Progenitor cell of endocrine pancreas (in vitro differentiated cells): ENCODE results near the gene GRAMD4. TPM values are rescaled to one million over a fixed set of nuclear protein-coding genes. Genes with fewer than 3 reads are reported as not detected.
A peak's percentile ranks its signal among the peaks of the same experiment; 100 is the strongest.

Experiments used
- DNase-seq: peaks from one replicate; pipeline ENCODE4 v3.0.0; 2021; ENCODE audit warnings: low spot score; ENCODE audit not compliant: unreplicated experiment
- H3K27ac Mint-ChIP-seq: 2 replicates; pipeline ENCODE4 v1.8.0; 2021; ENCODE audit warnings: mild to moderate bottlenecking, moderate library complexity, mixed read lengths
- H3K27me3 Mint-ChIP-seq: 2 replicates; pipeline ENCODE4 v1.8.0; 2021; ENCODE audit warnings: mixed read lengths
- H3K36me3 Mint-ChIP-seq: 2 replicates; pipeline ENCODE4 v1.8.0; 2022; ENCODE audit warnings: mixed read lengths; ENCODE audit not compliant: insufficient read depth
- H3K4me1 Mint-ChIP-seq: 2 replicates; pipeline ENCODE4 v1.8.0; 2021; ENCODE audit warnings: low read depth, mixed read lengths
- H3K4me3 Mint-ChIP-seq: 2 replicates; pipeline ENCODE4 v1.8.0; 2021; ENCODE audit warnings: low read depth, mild to moderate bottlenecking, moderate library complexity, mixed read lengths
- H3K9me3 Mint-ChIP-seq: 2 replicates; pipeline ENCODE4 v1.8.0; 2021; ENCODE audit warnings: low read depth, mixed read lengths
- CTCF ChIP-seq: fragments of 200-600 bp; sonication (generic); IDR thresholded peaks from one replicate; pipeline ENCODE4 v1.5.0; 2021; ENCODE audit warnings: antibody characterized with exemption, mild to moderate bottlenecking; ENCODE audit not compliant: unreplicated experiment
- total RNA-seq: library from RNA; stranded (reverse); gene quantifications from 2 replicates; pipeline ENCODE4 v1.2.1, GENCODE V29; 2021

The GRAMD4 gene
- total RNA-seq, 1 donor from 2014 or later = 68.8 TPM

- H3K4me3 Mint-ChIP-seq = no peak overlapping the region
Measured at GRCh38 chr22:46581538-46582244, 38.5 kb upstream of the GRAMD4 start.

GRCh38 chr22:46582281-46582933 lies 37.8 kb upstream of the GRAMD4 start:
- peaks cover 2% of the 10 kb centered on the region for H3K36me3 Mint-ChIP-seq
- no peaks in the 10 kb centered on the region for H3K9me3 Mint-ChIP-seq
- no peak for DNase-seq
- peak overlapping the region; percentile 69 for H3K27ac Mint-ChIP-seq
- H3K4me1 Mint-ChIP-seq = peaks cover 41% of the 10 kb centered on the region
- TF ChIP-seq CTCF = no peak
- peaks cover 6% of the 10 kb centered on the region for H3K27me3 Mint-ChIP-seq
- no peak overlapping the region for H3K4me3 Mint-ChIP-seq

More at GRCh38 chr22:46581538-46582244, 38.5 kb upstream of the GRAMD4 start:
- Mint-ChIP-seq H3K27me3 (peaks cover 6% of the 10 kb centered on the region), H3K36me3 (peaks cover 2% of the 10 kb centered on the region), H3K27ac (no peak overlapping the region), H3K4me1 (peaks cover 41% of the 10 kb centered on the region), H3K9me3 (no peaks in the 10 kb centered on the region)
- no peak for TF ChIP-seq CTCF
- DNase-seq = no peak

GRCh38 chr22:46583571-46583970 lies 36.6 kb upstream of the GRAMD4 start:
- peaks cover 34% of the 10 kb centered on the region for H3K4me1 Mint-ChIP-seq
- H3K27me3 Mint-ChIP-seq = peaks cover 6% of the 10 kb centered on the region
- TF ChIP-seq CTCF = no peak
- no peak overlapping the region for H3K27ac Mint-ChIP-seq
- DNase-seq = no peak
- no peaks in the 10 kb centered on the region for H3K9me3 Mint-ChIP-seq
- H3K36me3 Mint-ChIP-seq = peaks cover 2% of the 10 kb centered on the region
- H3K4me3 Mint-ChIP-seq = no peak overlapping the region

- no peak for DNase-seq
- Mint-ChIP-seq H3K4me3 (no peak overlapping the region), H3K27me3 (peaks cover 6% of the 10 kb centered on the region), H3K27ac (no peak overlapping the region), H3K9me3 (no peaks in the 10 kb centered on the region), H3K36me3 (peaks cover 2% of the 10 kb centered on the region), H3K4me1 (peaks cover 27% of the 10 kb centered on the region)
- no peak for TF ChIP-seq CTCF
Measured at GRCh38 chr22:46584081-46584921, 35.9 kb upstream of the GRAMD4 start.

- no peak for TF ChIP-seq CTCF
- H3K9me3 Mint-ChIP-seq = no peaks in the 10 kb centered on the region
- DNase-seq = no peak
- peaks cover 24% of the 10 kb centered on the region for H3K4me1 Mint-ChIP-seq
- H3K36me3 Mint-ChIP-seq = peaks cover 2% of the 10 kb centered on the region
- H3K27me3 Mint-ChIP-seq = peaks cover 6% of the 10 kb centered on the region
- no peak overlapping the region for H3K27ac Mint-ChIP-seq
- no peak overlapping the region for H3K4me3 Mint-ChIP-seq
Measured at GRCh38 chr22:46585340-46586122, 34.7 kb upstream of the GRAMD4 start.
